ENCODE results near the gene RPS6KB2. TPM values are rescaled to one million over a fixed set of nuclear protein-coding genes. Genes with fewer than 3 reads are reported as not detected.
"Not testable (repeated sequence)": the region's sequence is repeated elsewhere in the genome, so short reads cannot be mapped to it uniquely, and the experiment has no call there.

Gene RPS6KB2
- total and polyA plus RNA-seq, 2 donors (not counting 1 experiment from before 2014, with no cell fraction given) = 29.0 to 30.6 TPM

- H3K9ac ChIP-seq (ENCODE audit: insufficient read depth, low read length) = peak overlapping the region; percentile 32
- H3K4me3 ChIP-seq (replicated peaks in 1 of 4; ENCODE audit: control extremely low read depth in 1 of 4, insufficient read depth in 1 of 4, low read depth in 3 of 4, low read length in 4 of 4) = peak overlapping the region; percentile 29 to 65 (median 37)
- H3K4me2 ChIP-seq (ENCODE audit: extremely low read depth, insufficient read depth, low read length) = peak overlapping the region; percentile 35
- no peaks in the 10 kb centered on the region for H3K9me3 ChIP-seq (ENCODE audit: control insufficient read depth, insufficient read depth, low read depth, low read length)
- no peaks in the 10 kb centered on the region for H4K20me1 ChIP-seq (ENCODE audit: control insufficient read depth, extremely low read depth, insufficient read depth, low read length)
- H3K36me3 ChIP-seq (ENCODE audit: control insufficient read depth, insufficient read depth, low read length) = no peaks in the 10 kb centered on the region
- peak overlapping the region; percentile 64 for H2AFZ ChIP-seq (ENCODE audit: low read length)
- peaks cover 6% of the 10 kb centered on the region for H3K4me1 ChIP-seq (ENCODE audit: control insufficient read depth, extremely low read depth, insufficient read depth, low read length)
- H3K27ac ChIP-seq (ENCODE audit: insufficient read depth, low read length) = no peak overlapping the region
- H3K27me3 ChIP-seq (ENCODE audit: control insufficient read depth, insufficient read depth, low read length) = no peaks in the 10 kb centered on the region
- H3K79me2 ChIP-seq (ENCODE audit: control insufficient read depth, insufficient read depth, low read length) = no peaks in the 10 kb centered on the region
- TF ChIP-seq CTCF (conservative IDR thresholded peaks at IDR 0.05 in 1 of 2, IDR thresholded peaks at IDR 0.05 in 1 of 2; ENCODE audit: low read depth in 1 of 2, low read length in 2 of 2) (no peak), EZH2 (IDR thresholded peaks at IDR 0.05; ENCODE audit: low read length, missing control alignments) (no peak)
- peak; percentile 52 to 68 for DNase-seq (ENCODE audit: low read depth in 2 of 2)
Observed at GRCh38 chr11:67464411-67465188, 36.3 kb downstream of the RPS6KB2 start.

DNA sequence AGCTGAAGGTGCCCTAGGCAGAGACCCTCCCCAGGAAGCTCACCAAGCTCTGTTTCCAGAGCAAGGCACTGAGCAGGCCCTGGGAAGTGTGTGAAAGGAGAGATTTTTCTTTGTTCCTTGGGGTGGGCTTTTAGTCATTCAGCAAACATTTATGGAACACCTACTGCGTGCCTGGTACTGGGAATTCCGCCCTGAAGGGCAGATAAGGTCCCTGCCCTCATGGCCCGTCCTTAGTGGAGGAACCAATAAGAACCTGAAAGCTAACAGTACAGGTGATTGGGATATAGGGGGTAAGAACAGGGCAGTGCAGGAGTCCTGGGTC is 36.9 kb downstream of the RPS6KB2 start:
- no peaks in the 10 kb centered on the region for H3K27me3 ChIP-seq (ENCODE audit: control insufficient read depth, insufficient read depth, low read length)
- H3K79me2 ChIP-seq (ENCODE audit: control insufficient read depth, insufficient read depth, low read length) = no peaks in the 10 kb centered on the region
- H3K9ac ChIP-seq (ENCODE audit: insufficient read depth, low read length) = peak overlapping the region; percentile 32
- peaks cover 6% of the 10 kb centered on the region for H3K4me1 ChIP-seq (ENCODE audit: control insufficient read depth, extremely low read depth, insufficient read depth, low read length)
- peak overlapping the region; percentile 35 for H3K4me2 ChIP-seq (ENCODE audit: extremely low read depth, insufficient read depth, low read length)
- no peak for DNase-seq (ENCODE audit: low read depth in 2 of 2)
- no peaks in the 10 kb centered on the region for H3K9me3 ChIP-seq (ENCODE audit: control insufficient read depth, insufficient read depth, low read depth, low read length)
- H3K36me3 ChIP-seq (ENCODE audit: control insufficient read depth, insufficient read depth, low read length) = no peaks in the 10 kb centered on the region
- no peak overlapping the region for H2AFZ ChIP-seq (ENCODE audit: low read length)
- TF ChIP-seq EZH2 (IDR thresholded peaks at IDR 0.05; ENCODE audit: low read length, missing control alignments) = no peak
- no peak for TF ChIP-seq CTCF (conservative IDR thresholded peaks at IDR 0.05 in 1 of 2, IDR thresholded peaks at IDR 0.05 in 1 of 2; ENCODE audit: low read depth in 1 of 2, low read length in 2 of 2)
- no peak overlapping the region for H3K27ac ChIP-seq (ENCODE audit: insufficient read depth, low read length)
- peak overlapping the region; percentile 29 to 65 (median 37) for H3K4me3 ChIP-seq (replicated peaks in 1 of 4; ENCODE audit: control extremely low read depth in 1 of 4, insufficient read depth in 1 of 4, low read depth in 3 of 4, low read length in 4 of 4)
- H4K20me1 ChIP-seq (ENCODE audit: control insufficient read depth, extremely low read depth, insufficient read depth, low read length) = no peaks in the 10 kb centered on the region

DNA sequence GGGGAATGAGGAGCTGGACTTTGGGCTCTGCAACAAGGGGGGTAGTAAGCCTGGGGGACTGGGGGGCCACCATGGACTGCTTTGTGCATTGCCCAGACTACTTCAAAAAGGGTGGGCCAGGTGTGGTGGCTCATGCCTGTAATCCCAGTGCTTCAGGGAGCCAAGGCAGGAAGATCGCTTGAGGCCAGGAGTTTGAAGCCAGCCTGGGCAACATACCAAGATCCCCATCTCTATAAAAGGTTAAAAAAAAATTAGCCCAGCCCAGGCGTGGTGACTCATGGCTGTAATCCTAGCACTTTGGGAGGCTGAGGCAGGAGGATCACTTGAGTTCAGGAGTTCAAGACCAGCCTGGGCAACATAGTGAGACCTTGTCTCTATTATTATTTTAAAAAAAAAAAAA is 37.2 kb downstream of the RPS6KB2 start:
- H3K79me2 ChIP-seq (ENCODE audit: control insufficient read depth, insufficient read depth, low read length); H2AFZ ChIP-seq (ENCODE audit: low read length); H3K36me3 ChIP-seq (ENCODE audit: control insufficient read depth, insufficient read depth, low read length); H3K27me3 ChIP-seq (ENCODE audit: control insufficient read depth, insufficient read depth, low read length); H3K4me2 ChIP-seq (ENCODE audit: extremely low read depth, insufficient read depth, low read length); H3K9ac ChIP-seq (ENCODE audit: insufficient read depth, low read length); H4K20me1 ChIP-seq (ENCODE audit: control insufficient read depth, extremely low read depth, insufficient read depth, low read length); H3K9me3 ChIP-seq (ENCODE audit: control insufficient read depth, insufficient read depth, low read depth, low read length); H3K4me1 ChIP-seq (ENCODE audit: control insufficient read depth, extremely low read depth, insufficient read depth, low read length); H3K27ac ChIP-seq (ENCODE audit: insufficient read depth, low read length): not testable (repeated sequence)
- H3K4me3 ChIP-seq (replicated peaks in 1 of 4; ENCODE audit: control extremely low read depth in 1 of 4, insufficient read depth in 1 of 4, low read depth in 3 of 4, low read length in 4 of 4) = peak overlapping the region in 2 of 4 experiments; percentile 42 to 65
- DNase-seq (ENCODE audit: low read depth in 2 of 2) = peak; percentile 25 to 31

All from fibroblast of lung (primary cell).